Endothelial cell (in vitro differentiated cells): ENCODE measurements around the gene RAB3IL1. TPM values are rescaled to one million over a fixed set of nuclear protein-coding genes. Genes with fewer than 3 reads are reported as not detected.
A peak's percentile ranks its signal among the peaks of the same experiment; 100 is the strongest.
"Not testable (repeated sequence)": the region's sequence is repeated elsewhere in the genome, so short reads cannot be mapped to it uniquely, and the experiment has no call there.

ENCODE experiments used
- DNase-seq: peaks from one replicate; pipeline ENCODE4 v3.0.0; 2021; ENCODE audit warnings: low spot score
- H3K27ac Mint-ChIP-seq: one replicate; pipeline ENCODE4 v1.8.0; 2021; ENCODE audit warnings: mixed read lengths, inconsistent platforms; ENCODE audit not compliant: unreplicated experiment
- H3K27me3 Mint-ChIP-seq: one replicate; pipeline ENCODE4 v1.8.0; 2021; ENCODE audit warnings: mild to moderate bottlenecking, moderate library complexity, mixed read lengths, inconsistent platforms; ENCODE audit not compliant: unreplicated experiment
- H3K36me3 Mint-ChIP-seq: one replicate; pipeline ENCODE4 v1.8.0; 2021; ENCODE audit warnings: mild to moderate bottlenecking, low read depth, mixed read lengths, inconsistent platforms; ENCODE audit not compliant: unreplicated experiment
- H3K4me1 Mint-ChIP-seq: one replicate; pipeline ENCODE4 v1.8.0; 2021; ENCODE audit warnings: mild to moderate bottlenecking, mixed read lengths, inconsistent platforms; ENCODE audit not compliant: unreplicated experiment
- H3K4me3 Mint-ChIP-seq: one replicate; pipeline ENCODE4 v1.8.0; 2021; ENCODE audit warnings: mild to moderate bottlenecking, mixed read lengths, inconsistent platforms; ENCODE audit not compliant: unreplicated experiment
- H3K9me3 Mint-ChIP-seq: one replicate; pipeline ENCODE4 v1.8.0; 2021; ENCODE audit warnings: mixed read lengths, inconsistent platforms; ENCODE audit not compliant: unreplicated experiment
- long read RNA-seq: library from polyadenylated mRNA; unstranded; transcript quantifications from one replicate; pipeline ENCODE4 v2.0.0, GENCODE V29; 2020; ENCODE audit not compliant: unreplicated experiment
- total RNA-seq: library from RNA; stranded (reverse); fragmentation: NEBNext Ultra II Directional; extraction: Animal tissue kit (Norgen Biotek cat#: 25700); gene quantifications from one replicate; pipeline ENCODE4 v1.2.1, GENCODE V29; 2021; ENCODE audit not compliant: unreplicated experiment
- TF ChIP-seq, protein P1 (sequence below): fragments of 200-600 bp; sonication (generic); IDR thresholded peaks from one replicate; pipeline ENCODE4 v1.5.0; 2021; ENCODE audit warnings: antibody characterized with exemption; ENCODE audit not compliant: unreplicated experiment

Gene RAB3IL1, protein sequence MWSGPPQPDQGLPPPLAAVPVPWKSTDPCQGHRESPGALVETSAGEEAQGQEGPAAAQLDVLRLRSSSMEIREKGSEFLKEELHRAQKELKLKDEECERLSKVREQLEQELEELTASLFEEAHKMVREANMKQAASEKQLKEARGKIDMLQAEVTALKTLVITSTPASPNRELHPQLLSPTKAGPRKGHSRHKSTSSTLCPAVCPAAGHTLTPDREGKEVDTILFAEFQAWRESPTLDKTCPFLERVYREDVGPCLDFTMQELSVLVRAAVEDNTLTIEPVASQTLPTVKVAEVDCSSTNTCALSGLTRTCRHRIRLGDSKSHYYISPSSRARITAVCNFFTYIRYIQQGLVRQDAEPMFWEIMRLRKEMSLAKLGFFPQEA
- total RNA-seq, result 8.9 TPM
- long read RNA-seq, result 0 reads

DNA sequence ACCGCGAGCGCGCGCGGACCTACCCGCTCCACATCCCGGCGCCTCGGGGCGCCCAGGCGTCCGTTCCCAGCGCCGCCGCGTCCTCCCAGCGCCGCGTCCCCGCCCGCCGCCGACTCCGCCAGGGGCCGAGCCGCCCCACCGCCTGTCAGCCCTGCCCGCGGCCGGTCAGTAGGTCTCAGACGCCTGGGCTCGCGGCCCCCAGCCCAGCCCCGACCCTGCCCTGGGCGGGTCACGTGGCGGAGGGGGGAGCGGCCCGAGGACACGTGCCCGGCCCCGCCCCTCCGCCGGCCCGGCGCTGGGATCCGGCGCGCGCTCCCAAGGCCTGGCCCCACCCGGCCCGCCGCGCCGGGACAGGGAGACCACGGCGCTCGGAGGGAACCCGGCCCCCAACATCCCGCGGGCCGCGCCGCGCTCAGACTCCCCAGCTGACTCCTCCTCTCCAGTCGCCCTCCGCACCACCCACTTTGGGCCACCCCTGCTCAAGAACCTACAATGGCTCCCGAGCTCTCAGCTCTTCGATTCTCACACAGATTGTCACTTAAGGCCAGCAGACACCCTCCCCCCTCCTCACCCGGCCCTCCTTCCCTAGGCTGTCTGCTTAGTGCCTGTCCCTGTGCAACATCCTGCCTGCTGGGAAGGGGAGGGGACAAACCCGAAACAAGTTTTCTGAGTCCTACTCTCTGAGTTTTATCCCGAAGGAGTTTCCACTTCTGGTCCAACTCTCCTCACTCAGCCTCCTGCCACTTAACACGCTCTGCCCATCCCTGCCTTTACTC is at the start of gene RAB3IL1:
TSS of gene RAB3IL1 (minus strand) at position 233 of the 776 bp plus-strand sequence. CDS start at position 34, 199 bp downstream.
- H3K4me1 Mint-ChIP-seq, result peaks cover 27% of the 10 kb centered on the region
- DNase-seq, result peak; percentile 52
- peak within 1 kb of the TSS; percentile 90 for H3K4me3 Mint-ChIP-seq
- no peak within 1 kb of the TSS for H3K27ac Mint-ChIP-seq
- H3K36me3 Mint-ChIP-seq, result no peaks in the 10 kb centered on the region
- peaks cover 10% of the 10 kb centered on the region for H3K27me3 Mint-ChIP-seq
- TF ChIP-seq, protein P1, sequence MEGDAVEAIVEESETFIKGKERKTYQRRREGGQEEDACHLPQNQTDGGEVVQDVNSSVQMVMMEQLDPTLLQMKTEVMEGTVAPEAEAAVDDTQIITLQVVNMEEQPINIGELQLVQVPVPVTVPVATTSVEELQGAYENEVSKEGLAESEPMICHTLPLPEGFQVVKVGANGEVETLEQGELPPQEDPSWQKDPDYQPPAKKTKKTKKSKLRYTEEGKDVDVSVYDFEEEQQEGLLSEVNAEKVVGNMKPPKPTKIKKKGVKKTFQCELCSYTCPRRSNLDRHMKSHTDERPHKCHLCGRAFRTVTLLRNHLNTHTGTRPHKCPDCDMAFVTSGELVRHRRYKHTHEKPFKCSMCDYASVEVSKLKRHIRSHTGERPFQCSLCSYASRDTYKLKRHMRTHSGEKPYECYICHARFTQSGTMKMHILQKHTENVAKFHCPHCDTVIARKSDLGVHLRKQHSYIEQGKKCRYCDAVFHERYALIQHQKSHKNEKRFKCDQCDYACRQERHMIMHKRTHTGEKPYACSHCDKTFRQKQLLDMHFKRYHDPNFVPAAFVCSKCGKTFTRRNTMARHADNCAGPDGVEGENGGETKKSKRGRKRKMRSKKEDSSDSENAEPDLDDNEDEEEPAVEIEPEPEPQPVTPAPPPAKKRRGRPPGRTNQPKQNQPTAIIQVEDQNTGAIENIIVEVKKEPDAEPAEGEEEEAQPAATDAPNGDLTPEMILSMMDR, result no peak
- no peaks in the 10 kb centered on the region for H3K9me3 Mint-ChIP-seq

DNA sequence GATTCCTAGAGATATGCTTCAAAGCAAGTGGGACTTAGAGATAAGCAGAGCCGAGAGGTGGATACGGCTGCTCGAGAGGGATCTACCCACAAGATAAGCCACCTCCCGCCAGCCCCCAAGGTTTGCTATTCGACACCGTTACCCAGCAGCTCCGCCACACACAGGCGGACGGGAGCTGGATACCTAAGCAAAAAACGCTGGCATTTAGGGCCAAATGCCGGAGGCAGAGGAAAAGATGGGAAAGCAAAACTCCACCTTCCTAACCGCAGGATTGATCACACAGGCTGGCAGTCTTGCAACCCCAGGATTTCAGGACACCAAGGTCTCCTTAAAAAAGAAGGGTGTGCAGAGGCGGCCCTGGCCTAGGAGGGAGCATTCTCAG is 49.4 kb upstream of the RAB3IL1 start:
- H3K4me3 Mint-ChIP-seq, result peak overlapping the region; percentile 97
- H3K36me3 Mint-ChIP-seq, result peaks cover 26% of the 10 kb centered on the region
- no peak for DNase-seq
- peak overlapping the region; percentile 81 for H3K27ac Mint-ChIP-seq
- peaks cover 4% of the 10 kb centered on the region for H3K27me3 Mint-ChIP-seq
- TF ChIP-seq, protein P1, result no peak
- peaks cover 42% of the 10 kb centered on the region for H3K4me1 Mint-ChIP-seq
- H3K9me3 Mint-ChIP-seq, result no peaks in the 10 kb centered on the region

DNA sequence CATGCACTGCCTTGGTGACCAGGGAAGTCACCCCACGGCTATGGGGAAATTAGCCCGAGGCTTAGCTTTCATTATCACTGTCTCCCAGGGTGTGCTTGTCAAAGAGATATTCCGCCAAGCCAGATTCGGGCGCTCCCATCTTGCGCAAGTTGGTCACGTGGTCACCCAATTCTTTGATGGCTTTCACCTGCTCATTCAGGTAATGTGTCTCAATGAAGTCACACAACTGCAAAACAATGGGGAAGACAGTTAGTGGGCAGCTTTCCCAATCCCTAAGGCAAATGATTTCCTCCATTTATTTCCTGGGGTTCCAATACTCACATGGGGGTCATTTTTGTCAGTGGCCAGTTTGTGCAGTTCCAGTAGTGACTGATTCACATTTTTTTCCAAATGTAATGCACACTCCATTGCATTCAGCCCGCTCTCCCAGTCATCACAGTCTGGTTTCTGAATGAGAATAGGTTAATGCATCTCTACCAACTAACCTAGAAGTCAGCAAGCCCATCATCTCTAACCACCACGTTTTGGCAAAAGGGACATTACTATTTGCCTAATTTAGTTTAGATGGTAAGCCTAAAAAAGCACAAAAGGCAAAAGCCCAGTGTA is 47.4 kb upstream of the RAB3IL1 start:
- not testable (repeated sequence) for DNase-seq, H3K27ac Mint-ChIP-seq, H3K27me3 Mint-ChIP-seq, H3K9me3 Mint-ChIP-seq
- Mint-ChIP-seq H3K36me3 (peaks cover 26% of the 10 kb centered on the region), H3K4me3 (peak overlapping the region; percentile 82), H3K4me1 (peaks cover 29% of the 10 kb centered on the region)

DNA sequence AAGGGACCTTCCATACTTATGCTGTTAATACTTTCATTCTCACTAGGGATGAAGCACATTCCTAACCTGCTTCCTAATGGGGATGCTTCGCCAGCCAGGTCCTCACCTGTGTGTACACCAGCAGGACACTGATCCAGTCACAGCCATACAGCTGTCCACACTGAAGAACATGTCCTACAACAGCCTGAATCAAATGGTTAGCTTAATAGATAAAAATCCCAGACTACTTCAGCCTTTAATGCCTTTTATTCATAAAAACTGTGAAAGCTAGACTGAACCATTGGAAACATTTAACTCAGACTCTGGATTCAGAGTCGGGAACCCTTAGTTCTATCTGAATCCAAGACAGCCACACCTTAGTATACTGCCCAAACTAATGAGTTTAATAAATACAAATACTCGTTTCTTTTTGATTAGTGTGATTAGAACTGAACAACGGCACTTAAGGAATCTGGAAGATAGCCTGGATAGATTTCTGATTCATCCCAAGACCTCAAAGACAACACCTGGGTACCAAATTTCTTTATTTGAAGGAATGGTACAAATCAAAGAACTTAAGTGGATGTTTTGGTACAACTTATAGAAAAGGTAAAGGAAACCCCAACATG is 46.8 kb upstream of the RAB3IL1 start:
- Mint-ChIP-seq H3K36me3 (peaks cover 26% of the 10 kb centered on the region), H3K4me1 (peaks cover 29% of the 10 kb centered on the region), H3K27me3 (peaks cover 4% of the 10 kb centered on the region), H3K4me3 (peak overlapping the region; percentile 60), H3K27ac (no peak overlapping the region), H3K9me3 (no peaks in the 10 kb centered on the region)
- TF ChIP-seq, protein P1, result no peak
- no peak for DNase-seq
